Measurements from ENCODE around the gene GORASP1. TPM values are rescaled to one million over a fixed set of nuclear protein-coding genes. Genes with fewer than 3 reads are reported as not detected.

GORASP1 gene
- polyA plus RNA-seq, 1 donor from 2014 or later, result 55.6 TPM

- Histone ChIP-seq H2AFZ (ENCODE audit: low read depth, low read length) (no peak overlapping the region), H3K27ac (ENCODE audit: low read length) (no peak overlapping the region), H3K9me2 (ENCODE audit: insufficient read depth, low read length) (no peaks in the 10 kb centered on the region), H3K4me3 (ENCODE audit: low read length) (no peak overlapping the region), H3K27me3 (ENCODE audit: insufficient read depth, low read depth, low read length) (peaks cover 16% of the 10 kb centered on the region), H3K36me3 (ENCODE audit: insufficient read depth, low read length) (no peaks in the 10 kb centered on the region), H3K79me2 (replicated peaks; ENCODE audit: insufficient read depth, low read length) (no peaks in the 10 kb centered on the region), H3F3A (ENCODE audit: insufficient read depth, low read length, poor library complexity, severe bottlenecking) (no peaks in the 10 kb centered on the region), H3K9me3 (ENCODE audit: low read length) (no peaks in the 10 kb centered on the region), H4K20me1 (ENCODE audit: insufficient read depth) (no peaks in the 10 kb centered on the region), H3K4me2 (ENCODE audit: low read length) (no peak overlapping the region), H3K9ac (ENCODE audit: low read length) (no peak overlapping the region)
- no peak for TF ChIP-seq RAD21 (conservative IDR thresholded peaks at IDR 0.05)
Observed at GRCh38 chr3:39154280-39155021, 47.0 kb upstream of the GORASP1 start.

GRCh38 chr3:39153977-39154279 lies 46.5 kb upstream of the GORASP1 start:
- no peak overlapping the region for H3K9ac ChIP-seq (ENCODE audit: low read length)
- no peaks in the 10 kb centered on the region for H3K9me3 ChIP-seq (ENCODE audit: low read length)
- no peak overlapping the region for H2AFZ ChIP-seq (ENCODE audit: low read depth, low read length)
- H4K20me1 ChIP-seq (ENCODE audit: insufficient read depth), result no peaks in the 10 kb centered on the region
- no peaks in the 10 kb centered on the region for H3K9me2 ChIP-seq (ENCODE audit: insufficient read depth, low read length)
- TF ChIP-seq MXI1 (conservative IDR thresholded peaks at IDR 0.05; ENCODE audit: poor library complexity, severe bottlenecking) (no peak), SMC3 (conservative IDR thresholded peaks at IDR 0.05; ENCODE audit: poor library complexity) (no peak)
- peak overlapping the region; percentile 68 for H3K4me3 ChIP-seq (ENCODE audit: low read length)
- no peaks in the 10 kb centered on the region for H3F3A ChIP-seq (ENCODE audit: insufficient read depth, low read length, poor library complexity, severe bottlenecking)
- peaks cover 16% of the 10 kb centered on the region for H3K27me3 ChIP-seq (ENCODE audit: insufficient read depth, low read depth, low read length)
- no peak overlapping the region for H3K4me2 ChIP-seq (ENCODE audit: low read length)
- no peaks in the 10 kb centered on the region for H3K79me2 ChIP-seq (replicated peaks; ENCODE audit: insufficient read depth, low read length)
- H3K36me3 ChIP-seq (ENCODE audit: insufficient read depth, low read length), result no peaks in the 10 kb centered on the region
- H3K27ac ChIP-seq (ENCODE audit: low read length), result no peak overlapping the region

GRCh38 chr3:39150803-39151631 lies 43.6 kb upstream of the GORASP1 start:
- no peaks in the 10 kb centered on the region for H3K79me2 ChIP-seq (replicated peaks; ENCODE audit: insufficient read depth, low read length)
- H3K4me3 ChIP-seq (ENCODE audit: low read length), result no peak overlapping the region
- H3K27me3 ChIP-seq (ENCODE audit: insufficient read depth, low read depth, low read length), result peaks cover 16% of the 10 kb centered on the region
- no peaks in the 10 kb centered on the region for H3F3A ChIP-seq (ENCODE audit: insufficient read depth, low read length, poor library complexity, severe bottlenecking)
- H4K20me1 ChIP-seq (ENCODE audit: insufficient read depth), result no peaks in the 10 kb centered on the region
- no peaks in the 10 kb centered on the region for H3K9me2 ChIP-seq (ENCODE audit: insufficient read depth, low read length)
- no peak overlapping the region for H3K9ac ChIP-seq (ENCODE audit: low read length)
- no peaks in the 10 kb centered on the region for H3K9me3 ChIP-seq (ENCODE audit: low read length)
- TF ChIP-seq SMC3 (conservative IDR thresholded peaks at IDR 0.05; ENCODE audit: poor library complexity) (no peak), CTCF (IDR thresholded peaks at IDR 0.05; ENCODE audit: poor library complexity, severe bottlenecking) (no peak), RAD21 (conservative IDR thresholded peaks at IDR 0.05) (no peak), TAF1 (IDR thresholded peaks at IDR 0.05; ENCODE audit: low read depth) (no peak), EZH2 (IDR thresholded peaks at IDR 0.05; ENCODE audit: borderline replicate concordance, insufficient read depth, low read length, poor library complexity, severe bottlenecking) (no peak), EP300 (conservative IDR thresholded peaks at IDR 0.05; ENCODE audit: poor library complexity, severe bottlenecking) (no peak), POLR2AphosphoS5 (IDR thresholded peaks at IDR 0.05) (no peak), MXI1 (conservative IDR thresholded peaks at IDR 0.05; ENCODE audit: poor library complexity, severe bottlenecking) (no peak), REST (IDR thresholded peaks at IDR 0.05; ENCODE audit: borderline replicate concordance) (no peak)
- H3K4me2 ChIP-seq (ENCODE audit: low read length), result no peak overlapping the region
- no peak overlapping the region for H3K27ac ChIP-seq (ENCODE audit: low read length)
- H2AFZ ChIP-seq (ENCODE audit: low read depth, low read length), result no peak overlapping the region
- H3K36me3 ChIP-seq (ENCODE audit: insufficient read depth, low read length), result no peaks in the 10 kb centered on the region
